ENCODE measurements around the gene SMCO2. TPM values are rescaled to one million over a fixed set of nuclear protein-coding genes. Genes with fewer than 3 reads are reported as not detected.

Gene SMCO2
- total RNA-seq, 1 experiment from 2014 or later, result 0.36 TPM

DNA sequence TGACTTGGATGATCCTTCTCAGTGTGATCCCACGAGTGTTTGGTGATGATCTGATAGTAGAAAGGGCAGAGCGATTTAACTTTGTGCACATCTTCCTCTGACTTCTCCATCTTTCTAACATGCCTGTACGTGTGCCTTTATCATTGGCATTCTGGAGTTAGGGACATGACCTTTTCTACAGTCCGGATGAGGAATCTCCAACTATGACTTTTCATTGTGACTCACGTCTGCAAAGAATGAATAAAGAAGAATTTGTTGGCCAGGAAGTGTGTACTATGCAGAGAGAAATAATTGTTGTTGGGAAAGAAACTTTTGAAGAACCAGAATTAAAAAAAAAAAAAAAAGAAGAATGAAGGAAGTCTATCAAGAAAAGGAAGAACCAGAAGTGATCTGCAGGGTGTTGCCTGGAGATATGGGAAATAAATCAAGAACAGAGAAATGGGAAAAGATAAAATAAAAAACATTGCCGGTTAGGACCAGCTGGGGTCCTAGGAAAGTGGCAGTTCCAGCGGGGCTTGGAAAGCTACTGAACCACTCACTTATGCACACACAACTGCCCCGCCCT lies 102.8 kb downstream of the SMCO2 start:
- intact Hi-C loops (cut with micrococcal nuclease; ENCODE audit: unreplicated experiment), result no loop called here
- POLR2A ChIA-PET, result interaction anchor here (0.7 kb wide), 1 partner anchor 70 kb away, joined by 3 read pairs; no protein-coding TSS in a partner anchor
- in situ Hi-C loops (cut with HindIII; ENCODE audit: low pct_unique_long_range_greater_than_20kb, low sequenced_read_pairs), result no loop called here
- Histone ChIP-seq H3K4me3 (ENCODE audit: low read depth in 2 of 2, low read length in 2 of 2) (peak overlapping the region; percentile 12 to 40; a peak in 3 of 4 replicates), H3K9me3 (ENCODE audit: control insufficient read depth, insufficient read depth, low read depth, low read length) (no peaks in the 10 kb centered on the region), H3K36me3 (ENCODE audit: control insufficient read depth, insufficient read depth, low read length) (no peaks in the 10 kb centered on the region), H3K27ac (ENCODE audit: low read length) (peak overlapping the region; percentile 97), H3K27me3 (ENCODE audit: control insufficient read depth, insufficient read depth, low read length) (no peaks in the 10 kb centered on the region), H3K4me1 (ENCODE audit: control insufficient read depth, insufficient read depth, low read length) (peaks cover 81% of the 10 kb centered on the region)
- DNase-seq (ENCODE audit: low read depth, low spot score) (no peak), ATAC-seq (peak; percentile 44)
- CTCF ChIA-PET, result interaction anchor here (0.5 kb wide), 1 partner anchor 243 kb away, joined by 6 read pairs; no protein-coding TSS in a partner anchor
- BruUV-seq (replicated peaks), result no TSS peak
- TF ChIP-seq, protein P1, sequence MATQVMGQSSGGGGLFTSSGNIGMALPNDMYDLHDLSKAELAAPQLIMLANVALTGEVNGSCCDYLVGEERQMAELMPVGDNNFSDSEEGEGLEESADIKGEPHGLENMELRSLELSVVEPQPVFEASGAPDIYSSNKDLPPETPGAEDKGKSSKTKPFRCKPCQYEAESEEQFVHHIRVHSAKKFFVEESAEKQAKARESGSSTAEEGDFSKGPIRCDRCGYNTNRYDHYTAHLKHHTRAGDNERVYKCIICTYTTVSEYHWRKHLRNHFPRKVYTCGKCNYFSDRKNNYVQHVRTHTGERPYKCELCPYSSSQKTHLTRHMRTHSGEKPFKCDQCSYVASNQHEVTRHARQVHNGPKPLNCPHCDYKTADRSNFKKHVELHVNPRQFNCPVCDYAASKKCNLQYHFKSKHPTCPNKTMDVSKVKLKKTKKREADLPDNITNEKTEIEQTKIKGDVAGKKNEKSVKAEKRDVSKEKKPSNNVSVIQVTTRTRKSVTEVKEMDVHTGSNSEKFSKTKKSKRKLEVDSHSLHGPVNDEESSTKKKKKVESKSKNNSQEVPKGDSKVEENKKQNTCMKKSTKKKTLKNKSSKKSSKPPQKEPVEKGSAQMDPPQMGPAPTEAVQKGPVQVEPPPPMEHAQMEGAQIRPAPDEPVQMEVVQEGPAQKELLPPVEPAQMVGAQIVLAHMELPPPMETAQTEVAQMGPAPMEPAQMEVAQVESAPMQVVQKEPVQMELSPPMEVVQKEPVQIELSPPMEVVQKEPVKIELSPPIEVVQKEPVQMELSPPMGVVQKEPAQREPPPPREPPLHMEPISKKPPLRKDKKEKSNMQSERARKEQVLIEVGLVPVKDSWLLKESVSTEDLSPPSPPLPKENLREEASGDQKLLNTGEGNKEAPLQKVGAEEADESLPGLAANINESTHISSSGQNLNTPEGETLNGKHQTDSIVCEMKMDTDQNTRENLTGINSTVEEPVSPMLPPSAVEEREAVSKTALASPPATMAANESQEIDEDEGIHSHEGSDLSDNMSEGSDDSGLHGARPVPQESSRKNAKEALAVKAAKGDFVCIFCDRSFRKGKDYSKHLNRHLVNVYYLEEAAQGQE (IDR thresholded peaks at IDR 0.05; ENCODE audit: insufficient read depth in 1 of 2, low read depth in 2 of 2, low read length in 1 of 2), result 0 out of 4 replicates have a peak, but pooled peaks of 1 of the 2 experiments have one; percentile 29
- TF ChIP-seq, protein P2, sequence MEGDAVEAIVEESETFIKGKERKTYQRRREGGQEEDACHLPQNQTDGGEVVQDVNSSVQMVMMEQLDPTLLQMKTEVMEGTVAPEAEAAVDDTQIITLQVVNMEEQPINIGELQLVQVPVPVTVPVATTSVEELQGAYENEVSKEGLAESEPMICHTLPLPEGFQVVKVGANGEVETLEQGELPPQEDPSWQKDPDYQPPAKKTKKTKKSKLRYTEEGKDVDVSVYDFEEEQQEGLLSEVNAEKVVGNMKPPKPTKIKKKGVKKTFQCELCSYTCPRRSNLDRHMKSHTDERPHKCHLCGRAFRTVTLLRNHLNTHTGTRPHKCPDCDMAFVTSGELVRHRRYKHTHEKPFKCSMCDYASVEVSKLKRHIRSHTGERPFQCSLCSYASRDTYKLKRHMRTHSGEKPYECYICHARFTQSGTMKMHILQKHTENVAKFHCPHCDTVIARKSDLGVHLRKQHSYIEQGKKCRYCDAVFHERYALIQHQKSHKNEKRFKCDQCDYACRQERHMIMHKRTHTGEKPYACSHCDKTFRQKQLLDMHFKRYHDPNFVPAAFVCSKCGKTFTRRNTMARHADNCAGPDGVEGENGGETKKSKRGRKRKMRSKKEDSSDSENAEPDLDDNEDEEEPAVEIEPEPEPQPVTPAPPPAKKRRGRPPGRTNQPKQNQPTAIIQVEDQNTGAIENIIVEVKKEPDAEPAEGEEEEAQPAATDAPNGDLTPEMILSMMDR (IDR thresholded peaks at IDR 0.05), result no peak
- TF ChIP-seq SIN3A (IDR thresholded peaks at IDR 0.05; ENCODE audit: borderline replicate concordance, insufficient read depth, low read depth, low read length) (0 out of 2 replicates have a peak, but pooled peaks have one; percentile 52), POLR2AphosphoS5 (IDR thresholded peaks at IDR 0.05; ENCODE audit: low read depth, low read length) (no peak), TCF7L2 (IDR thresholded peaks at IDR 0.05; ENCODE audit: low read depth, low read length) (no peak)

DNA sequence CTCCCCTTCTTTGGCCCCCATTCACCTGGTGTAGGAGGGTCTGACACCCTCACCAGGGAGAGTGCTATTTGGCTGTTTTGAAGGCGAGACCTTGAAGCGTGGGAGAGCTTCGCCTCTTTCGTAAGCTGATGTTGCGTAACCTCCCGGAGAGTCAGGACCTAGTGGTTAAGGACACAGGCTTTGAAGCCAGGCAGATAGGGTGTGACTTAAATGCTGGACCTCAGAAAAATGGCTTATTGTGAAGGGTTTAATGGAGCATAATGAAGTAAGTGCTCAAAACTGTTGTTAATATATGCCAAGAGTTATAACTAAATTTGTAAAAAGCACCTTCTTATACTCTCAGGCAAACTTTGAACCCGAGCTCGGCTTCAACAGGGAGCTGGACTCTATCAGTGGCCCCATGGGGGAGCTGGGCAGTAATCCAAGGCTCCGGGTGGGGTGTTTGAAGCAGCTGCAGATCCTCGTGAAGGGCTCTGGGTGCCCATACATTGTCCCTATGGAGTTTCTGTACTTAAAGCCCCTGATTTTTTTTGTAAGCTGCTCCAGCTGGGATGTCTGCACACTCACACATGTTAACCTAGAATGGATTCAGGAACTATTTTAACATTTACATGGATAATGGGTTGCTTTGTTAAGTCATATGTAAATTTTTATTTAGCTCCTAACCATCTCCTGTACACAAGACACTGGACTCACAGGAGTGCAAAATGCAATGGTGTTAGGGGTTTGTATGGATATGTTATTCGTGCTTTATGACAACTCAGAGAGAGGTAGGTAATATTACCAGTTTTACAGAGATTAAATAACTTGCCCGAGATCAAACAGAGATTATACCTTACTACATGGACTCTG lies 103.5 kb downstream of the SMCO2 start:
- intact Hi-C loops (cut with micrococcal nuclease; ENCODE audit: unreplicated experiment), result no loop called here
- peak overlapping the region; percentile 12 to 40; a peak in 3 of 4 replicates for H3K4me3 ChIP-seq (ENCODE audit: low read depth in 2 of 2, low read length in 2 of 2)
- H3K27me3 ChIP-seq (ENCODE audit: control insufficient read depth, insufficient read depth, low read length), result no peaks in the 10 kb centered on the region
- no peaks in the 10 kb centered on the region for H3K9me3 ChIP-seq (ENCODE audit: control insufficient read depth, insufficient read depth, low read depth, low read length)
- in situ Hi-C loops (cut with HindIII; ENCODE audit: low pct_unique_long_range_greater_than_20kb, low sequenced_read_pairs), result no loop called here
- ATAC-seq, result peak; percentile 75
- BruUV-seq (replicated peaks), result no TSS peak
- DNase-seq (ENCODE audit: low read depth, low spot score), result peak; percentile 93
- H3K27ac ChIP-seq (ENCODE audit: low read length), result peak overlapping the region; percentile 97
- POLR2A ChIA-PET, result interaction anchor here (0.7 to 1.7 kb wide), 2 partner anchors 12 to 69 kb away, joined by 3 to 6 read pairs; no protein-coding TSS in a partner anchor
- peaks cover 81% of the 10 kb centered on the region for H3K4me1 ChIP-seq (ENCODE audit: control insufficient read depth, insufficient read depth, low read length)
- H3K36me3 ChIP-seq (ENCODE audit: control insufficient read depth, insufficient read depth, low read length), result no peaks in the 10 kb centered on the region
- CTCF ChIA-PET, result interaction anchor here (0.5 kb wide), 1 partner anchor 221 kb away, joined by 3 read pairs; no protein-coding TSS in a partner anchor
- TF ChIP-seq TCF7L2 (IDR thresholded peaks at IDR 0.05; ENCODE audit: low read depth, low read length) (peak; percentile 92), SIN3A (IDR thresholded peaks at IDR 0.05; ENCODE audit: borderline replicate concordance, insufficient read depth, low read depth, low read length) (peak; percentile 6; the same call in 1 of the 2 replicates), POLR2AphosphoS5 (IDR thresholded peaks at IDR 0.05; ENCODE audit: low read depth, low read length) (no peak; the same call in 1 of the 2 replicates)
- TF ChIP-seq, protein P2 (IDR thresholded peaks at IDR 0.05), result no peak
- TF ChIP-seq, protein P1 (IDR thresholded peaks at IDR 0.05; ENCODE audit: insufficient read depth in 1 of 2, low read depth in 2 of 2, low read length in 1 of 2), result no peak

All from Panc1 (cell line).